Ascending aorta (tissue), 2 donors: ENCODE data around the gene SMARCAD1. TPM values are rescaled to one million over a fixed set of nuclear protein-coding genes. Genes with fewer than 3 reads are reported as not detected.

Experiments
- DNase-seq, 2 donors: peaks; one replicate each; pipeline ENCODE4 v3.0.0-alpha.2; 2019; ENCODE audit warnings: low spot score in 2 of 2
- H3K27ac ChIP-seq, 2 donors: fragments of 200-600 bp; sonication (generic); one replicate each; pipeline ENCODE4 v1.5.1; 2016 to 2017; ENCODE audit warnings: mild to moderate bottlenecking in 1 of 2
- H3K27me3 ChIP-seq: fragments of 200-600 bp; sonication (generic); one replicate; pipeline ENCODE4 v1.5.1; 2017
- H3K36me3 ChIP-seq, 2 donors: fragments of 200-600 bp; sonication (generic); one replicate each; pipeline ENCODE4 v1.5.1; 2016
- H3K4me1 ChIP-seq, 2 donors: fragments of 200-600 bp; sonication (generic); one replicate each; pipeline ENCODE4 v1.5.1; 2016 to 2017; ENCODE audit warnings: mild to moderate bottlenecking in 1 of 2
- H3K4me3 ChIP-seq, 2 donors: fragments of 200-600 bp; sonication (generic); one replicate each; pipeline ENCODE4 v1.5.1; 2016 to 2017; ENCODE audit warnings: mild to moderate bottlenecking in 1 of 2
- H3K9me3 ChIP-seq, 2 donors: fragments of 200-600 bp; sonication (generic); one replicate each; pipeline ENCODE4 v1.5.1; 2016
- intact Hi-C: fragments of 100-400 bp; cut with DNase I; formaldehyde crosslinking; loops from one replicate; pipeline ENCODE4 v1.15.1; 2023
- total RNA-seq: library from RNA; depleted of rRNA; stranded (reverse); fragments of >200 nt; gene quantifications from one replicate; pipeline ENCODE4 v1.1.0, GENCODE V29; 2016
- TF ChIP-seq, protein P1 (sequence below), 3 experiments: fragments of 200-600 bp in 2 of 3; fragments of 450-650 bp in 1 of 3; sonication (generic) in 2 of 3; IDR thresholded peaks; one replicate each; pipeline ENCODE4 v1.5.1; 2016 to 2019; ENCODE audit warnings: antibody characterized with exemption in 3 of 3, mild to moderate bottlenecking in 1 of 3, moderate library complexity in 1 of 3

The SMARCAD1 gene
- total RNA-seq, 1 donor from 2014 or later: 3.3 TPM

GRCh38 chr4:94240384-94240783 is 32.7 kb downstream of the SMARCAD1 start:
- H3K36me3 ChIP-seq: peaks cover 5 to 47% of the 10 kb centered on the region in 2 donors
- H3K27me3 ChIP-seq: no peaks in the 10 kb centered on the region
- TF ChIP-seq, protein P1, sequence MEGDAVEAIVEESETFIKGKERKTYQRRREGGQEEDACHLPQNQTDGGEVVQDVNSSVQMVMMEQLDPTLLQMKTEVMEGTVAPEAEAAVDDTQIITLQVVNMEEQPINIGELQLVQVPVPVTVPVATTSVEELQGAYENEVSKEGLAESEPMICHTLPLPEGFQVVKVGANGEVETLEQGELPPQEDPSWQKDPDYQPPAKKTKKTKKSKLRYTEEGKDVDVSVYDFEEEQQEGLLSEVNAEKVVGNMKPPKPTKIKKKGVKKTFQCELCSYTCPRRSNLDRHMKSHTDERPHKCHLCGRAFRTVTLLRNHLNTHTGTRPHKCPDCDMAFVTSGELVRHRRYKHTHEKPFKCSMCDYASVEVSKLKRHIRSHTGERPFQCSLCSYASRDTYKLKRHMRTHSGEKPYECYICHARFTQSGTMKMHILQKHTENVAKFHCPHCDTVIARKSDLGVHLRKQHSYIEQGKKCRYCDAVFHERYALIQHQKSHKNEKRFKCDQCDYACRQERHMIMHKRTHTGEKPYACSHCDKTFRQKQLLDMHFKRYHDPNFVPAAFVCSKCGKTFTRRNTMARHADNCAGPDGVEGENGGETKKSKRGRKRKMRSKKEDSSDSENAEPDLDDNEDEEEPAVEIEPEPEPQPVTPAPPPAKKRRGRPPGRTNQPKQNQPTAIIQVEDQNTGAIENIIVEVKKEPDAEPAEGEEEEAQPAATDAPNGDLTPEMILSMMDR (IDR thresholded peaks at IDR 0.05): no peak
- H3K4me3 ChIP-seq: no peak overlapping the region
- no peaks in the 10 kb centered on the region for H3K4me1 ChIP-seq
- H3K27ac ChIP-seq: no peak overlapping the region
- no peaks in the 10 kb centered on the region for H3K9me3 ChIP-seq
- intact Hi-C loops: no loop called here
- no peak for DNase-seq

DNA sequence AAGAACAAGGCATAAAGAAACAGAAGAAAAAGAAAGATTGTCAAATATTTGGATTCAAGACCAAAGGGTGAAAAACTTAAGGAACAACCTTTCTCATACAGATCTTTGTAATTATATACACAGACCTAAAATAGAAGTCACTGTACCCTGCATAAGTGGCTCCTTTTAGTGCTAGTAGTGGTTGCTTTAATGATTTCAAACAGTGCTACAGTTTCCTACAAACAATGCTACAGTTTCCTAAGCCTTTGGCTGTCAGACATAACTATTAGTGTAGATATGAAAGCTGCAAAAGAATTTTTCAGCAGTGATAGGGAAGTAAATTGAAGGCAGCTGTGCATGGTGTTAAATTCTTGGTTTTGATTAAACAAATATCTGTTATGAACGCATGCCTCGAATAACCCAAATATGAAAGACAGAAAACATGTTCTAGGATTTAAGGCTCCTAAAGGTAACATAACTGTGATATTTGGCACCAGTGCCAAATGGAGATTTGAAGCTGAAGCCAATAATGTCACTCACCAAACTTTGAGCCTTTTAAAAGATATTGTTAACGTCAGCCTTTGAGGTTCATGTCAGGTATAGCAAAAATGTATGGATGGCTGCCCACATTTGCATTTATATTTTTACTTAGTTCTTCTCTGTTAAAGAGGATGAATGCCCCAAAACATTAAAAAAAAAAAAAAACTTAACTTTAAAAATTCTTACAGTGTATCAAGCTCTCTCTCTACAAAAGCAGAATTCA is 36.6 kb downstream of the SMARCAD1 start:
- Histone ChIP-seq H3K36me3 (peaks cover 2 to 44% of the 10 kb centered on the region in 2 donors), H3K9me3 (no peaks in the 10 kb centered on the region)

DNA sequence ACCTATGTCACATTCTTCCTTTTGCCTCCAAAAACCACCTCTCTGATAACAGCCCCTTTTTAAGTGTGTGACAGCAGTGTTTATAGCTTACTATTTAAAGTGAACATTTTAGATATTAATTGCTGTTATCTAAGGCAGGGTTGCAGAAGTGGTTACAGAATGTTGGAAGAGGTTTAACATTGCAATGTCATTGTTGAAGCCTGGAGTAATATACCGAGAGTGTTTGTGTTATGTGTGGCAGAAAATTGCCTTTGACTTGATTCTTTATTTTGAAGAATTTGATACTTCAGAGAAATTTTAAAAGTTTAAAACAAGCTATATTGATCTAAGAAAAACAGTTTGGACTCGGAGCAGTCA is 37.1 kb downstream of the SMARCAD1 start:
- H3K4me3 ChIP-seq: no peak overlapping the region
- H3K27ac ChIP-seq: no peak overlapping the region
- no peaks in the 10 kb centered on the region for H3K9me3 ChIP-seq
- H3K4me1 ChIP-seq: no peaks in the 10 kb centered on the region
- H3K36me3 ChIP-seq: peaks cover 3 to 43% of the 10 kb centered on the region in 2 donors
- no peaks in the 10 kb centered on the region for H3K27me3 ChIP-seq
- TF ChIP-seq, protein P1 (IDR thresholded peaks at IDR 0.05): no peak
- no peak for DNase-seq
- intact Hi-C loops: no loop called here

More for the DNA sequence above, 36.6 kb downstream of the SMARCAD1 start:
- no peak for DNase-seq
- H3K27ac ChIP-seq: no peak overlapping the region
- no peaks in the 10 kb centered on the region for H3K4me1 ChIP-seq
- TF ChIP-seq, protein P1 (IDR thresholded peaks at IDR 0.05): no peak
- no peak overlapping the region for H3K4me3 ChIP-seq
- intact Hi-C loops: no loop called here
- no peaks in the 10 kb centered on the region for H3K27me3 ChIP-seq

- no peak overlapping the region for H3K4me3 ChIP-seq
- no peaks in the 10 kb centered on the region for H3K4me1 ChIP-seq
- no peak overlapping the region for H3K27ac ChIP-seq
- no peaks in the 10 kb centered on the region for H3K27me3 ChIP-seq
- H3K9me3 ChIP-seq: no peaks in the 10 kb centered on the region
- DNase-seq: no peak
- TF ChIP-seq, protein P1 (IDR thresholded peaks at IDR 0.05): no peak
- intact Hi-C loops: no loop called here
- H3K36me3 ChIP-seq: peaks cover 17 to 18% of the 10 kb centered on the region in 2 donors
Measured at GRCh38 chr4:94251094-94251493, 43.4 kb downstream of the SMARCAD1 start.

DNA sequence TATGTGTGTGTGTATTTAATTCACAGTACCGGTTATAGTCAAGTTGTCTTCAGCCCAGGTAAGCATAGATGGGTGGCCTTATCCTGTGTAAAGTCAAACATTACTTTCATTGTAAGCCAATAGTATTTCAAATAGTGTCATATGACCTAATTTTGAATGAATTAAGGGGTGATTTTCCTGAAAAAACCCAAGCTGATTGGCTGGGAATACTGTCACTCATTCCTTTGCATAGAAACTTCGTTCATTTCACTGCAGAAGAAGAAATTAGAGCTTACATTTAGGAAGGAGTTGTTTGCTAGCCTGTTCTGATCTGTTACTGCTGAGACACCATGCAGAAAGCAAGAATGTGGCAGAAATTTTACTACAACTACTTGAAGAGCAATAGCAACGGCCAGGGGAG is 45.4 kb downstream of the SMARCAD1 start:
- intact Hi-C loops: no loop called here
- H3K4me1 ChIP-seq: no peaks in the 10 kb centered on the region
- no peaks in the 10 kb centered on the region for H3K9me3 ChIP-seq
- H3K4me3 ChIP-seq: no peak overlapping the region
- H3K36me3 ChIP-seq: peaks cover 15 to 20% of the 10 kb centered on the region in 2 donors
- H3K27ac ChIP-seq: no peak overlapping the region
- no peak for DNase-seq
- no peaks in the 10 kb centered on the region for H3K27me3 ChIP-seq
- TF ChIP-seq, protein P1 (IDR thresholded peaks at IDR 0.05): no peak
